Stimulated activated CD8-positive, alpha-beta memory T cell treated with anti-CD3 and anti-CD28 coated beads, Interleukin-2, amount 100 ng/mL, for 48 hours (primary cell): ENCODE results near the gene TBC1D26.
A peak's percentile ranks its signal among the peaks of the same experiment; 100 is the strongest.
"Not testable (repeated sequence)": the region's sequence is repeated elsewhere in the genome, so short reads cannot be mapped to it uniquely, and the experiment has no call there.

Experiments
- DNase-seq, 2 donors: peaks; one replicate each; pipeline ENCODE4 v3.0.0-alpha.2; 2020; ENCODE audit warnings: low read depth in 2 of 2

Gene TBC1D26

GRCh38 chr17:15731900-15732299, at the start of gene TBC1D26:
Gene TBC1D26, plus strand, starts transcription at chr17:15732283. Its CDS starts 3,066 bp downstream, at chr17:15735349.
- not testable (repeated sequence) for DNase-seq

DNA sequence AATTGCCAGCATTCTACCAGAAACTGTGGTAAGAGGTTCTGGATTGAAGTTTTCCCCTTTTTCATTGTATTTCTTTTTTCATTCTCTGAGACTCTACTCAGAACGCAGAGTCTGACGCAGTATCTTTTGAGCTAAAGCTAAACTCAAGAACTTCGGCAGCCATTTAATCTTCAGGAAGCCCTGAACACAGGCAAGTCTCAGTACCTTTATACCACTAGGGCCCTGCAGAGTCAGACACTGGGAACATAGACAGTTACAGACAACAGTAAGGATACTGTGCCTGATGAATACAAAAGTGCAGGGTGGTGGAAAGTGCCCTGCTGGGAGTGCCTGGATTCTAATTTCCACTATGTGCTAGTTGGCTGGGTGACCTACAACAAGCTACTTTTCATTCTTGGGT, 48.9 kb upstream of the TBC1D26 start:
- not testable (repeated sequence) for DNase-seq

DNA sequence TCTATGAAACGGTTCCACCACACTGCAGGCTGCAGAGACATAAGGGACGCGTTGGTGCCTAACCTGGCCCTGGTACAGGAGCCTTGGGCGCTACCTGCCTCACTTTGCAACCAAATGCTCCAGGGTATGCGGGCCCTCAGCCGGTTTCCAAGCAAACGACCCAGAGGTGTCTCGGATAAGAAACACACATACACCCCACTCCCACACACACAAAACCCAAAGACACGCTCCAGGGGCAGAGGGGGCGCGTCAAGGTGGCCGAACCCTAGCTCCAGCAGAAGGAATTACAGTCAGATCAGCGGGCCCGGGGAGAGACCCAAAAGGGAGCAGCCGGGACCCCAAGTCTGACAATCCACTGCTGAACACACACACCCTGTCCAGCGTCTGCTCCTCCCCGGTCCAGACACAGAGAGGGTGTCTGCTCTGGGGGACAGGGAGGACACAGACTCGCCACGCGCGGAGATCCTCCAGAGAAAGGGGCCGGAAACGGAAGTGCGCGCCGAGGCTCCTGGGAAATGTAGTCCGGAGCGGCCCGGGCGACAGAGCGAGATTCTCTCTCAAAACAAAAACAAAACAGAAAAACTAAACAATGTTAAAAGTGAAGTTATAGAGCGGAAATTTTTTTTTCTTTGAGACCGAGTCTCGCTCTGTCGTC, 48.1 kb upstream of the TBC1D26 start, which contains the start of gene TRIM16:
Gene TRIM16, minus strand, starts transcription at position 488 of the 655 bp plus-strand sequence. CDS start 32,702 bp downstream, outside the sequence.
- DNase-seq, result peak; percentile 48 to 68

- not testable (repeated sequence) for DNase-seq
Observed at GRCh38 chr17:15687494-15687893, 44.6 kb upstream of the TBC1D26 start.

GRCh38 chr17:15698967-15699366, 33.1 kb upstream of the TBC1D26 start:
- DNase-seq, result not testable (repeated sequence)

DNA sequence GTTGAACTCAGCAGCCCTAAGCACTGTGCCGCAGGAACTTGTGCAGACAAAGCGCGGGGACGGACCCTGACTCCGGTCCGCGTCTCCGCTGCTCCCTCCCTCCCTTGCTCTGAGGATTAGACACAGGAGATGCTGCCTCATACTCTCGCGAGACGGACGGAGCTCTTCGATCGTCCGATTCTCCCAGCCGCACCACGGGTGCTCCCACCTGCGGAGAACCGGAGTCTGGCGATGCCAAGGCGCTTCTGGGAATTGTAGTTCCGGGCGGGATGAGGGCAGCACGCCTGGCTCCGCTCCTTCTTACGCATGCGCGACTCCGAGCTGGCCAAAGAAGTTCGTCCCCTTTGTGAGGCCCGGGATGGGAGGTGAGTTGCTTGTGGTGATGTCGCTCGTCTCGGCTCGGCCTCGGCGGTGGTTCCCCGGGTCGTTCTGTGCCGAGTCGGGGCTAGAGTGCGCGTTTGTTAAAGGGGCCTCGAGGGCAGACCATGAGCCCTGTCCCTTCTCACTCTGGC, 32.6 kb upstream of the TBC1D26 start, which contains the start of gene ZNF286A:
Gene ZNF286A, plus strand, starts transcription at position 340 of the 512 bp plus-strand sequence. CDS start 578 bp downstream, outside the sequence.
- DNase-seq, result peak; percentile 89 to 97

DNA sequence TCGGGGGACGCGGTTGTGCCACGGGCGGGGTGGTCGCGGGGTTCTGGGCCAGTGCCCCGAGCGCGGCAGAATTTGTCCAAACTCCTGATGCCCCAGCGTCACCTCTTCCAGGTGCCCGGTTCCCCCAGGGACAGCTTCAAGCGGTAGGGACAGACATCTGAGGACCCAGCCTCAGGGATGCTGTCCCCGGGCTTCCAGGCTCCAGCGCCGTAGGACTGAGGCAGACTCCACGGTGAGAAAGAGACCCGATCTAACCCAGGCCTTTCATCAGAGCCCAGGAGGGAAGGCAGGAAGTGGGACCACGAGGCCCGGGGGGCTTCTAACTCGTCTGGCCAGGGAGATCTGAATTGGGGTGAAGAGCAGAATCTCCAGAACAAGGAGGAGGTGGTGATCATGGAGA, 32.1 kb upstream of the TBC1D26 start:
- not testable (repeated sequence) for DNase-seq

DNA sequence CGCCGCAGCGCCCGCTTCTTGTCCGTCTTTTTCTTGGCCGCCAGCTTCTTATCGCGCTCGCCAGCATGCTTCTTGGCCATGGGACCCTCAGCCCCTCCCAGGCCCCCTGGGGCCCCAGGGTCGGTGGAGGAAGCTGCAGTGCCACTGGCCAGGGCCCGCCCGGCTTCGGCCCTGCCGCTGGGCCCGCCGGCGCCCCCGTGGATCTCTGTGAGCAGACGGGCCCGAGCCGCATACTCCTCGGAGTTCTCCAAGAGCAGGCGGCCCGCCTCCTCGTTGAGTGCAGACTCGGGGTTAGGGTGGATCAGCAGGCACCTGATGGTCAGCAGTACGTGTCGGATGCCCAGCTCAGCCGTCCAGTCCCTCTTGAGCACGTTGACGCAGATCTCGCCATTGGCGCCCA, 27.8 kb upstream of the TBC1D26 start:
- DNase-seq, result not testable (repeated sequence)

GRCh38 chr17:15704813-15705212, 27.3 kb upstream of the TBC1D26 start:
- DNase-seq, result not testable (repeated sequence)

DNA sequence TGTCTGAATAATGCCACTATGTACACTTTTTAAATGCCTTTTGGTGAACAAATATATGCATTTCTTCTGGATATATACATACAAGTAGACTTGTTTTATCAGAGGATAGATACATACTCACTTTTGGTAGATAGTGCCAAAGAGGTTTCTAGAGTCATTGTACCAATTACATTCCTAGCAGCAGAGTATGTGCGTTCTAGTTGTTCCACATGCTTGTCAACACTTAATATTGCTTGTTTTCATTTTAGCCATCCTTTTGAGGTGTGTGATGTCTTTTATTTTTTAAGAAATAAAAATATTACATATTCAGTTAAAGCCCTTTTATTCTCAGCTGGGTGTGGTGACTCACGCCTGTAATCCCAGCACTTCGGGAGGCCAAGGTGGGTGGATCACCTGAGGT, 23.2 kb upstream of the TBC1D26 start:
- not testable (repeated sequence) for DNase-seq

GRCh38 chr17:15716601-15717563, 15.2 kb upstream of the TBC1D26 start:
- not testable (repeated sequence) for DNase-seq

DNA sequence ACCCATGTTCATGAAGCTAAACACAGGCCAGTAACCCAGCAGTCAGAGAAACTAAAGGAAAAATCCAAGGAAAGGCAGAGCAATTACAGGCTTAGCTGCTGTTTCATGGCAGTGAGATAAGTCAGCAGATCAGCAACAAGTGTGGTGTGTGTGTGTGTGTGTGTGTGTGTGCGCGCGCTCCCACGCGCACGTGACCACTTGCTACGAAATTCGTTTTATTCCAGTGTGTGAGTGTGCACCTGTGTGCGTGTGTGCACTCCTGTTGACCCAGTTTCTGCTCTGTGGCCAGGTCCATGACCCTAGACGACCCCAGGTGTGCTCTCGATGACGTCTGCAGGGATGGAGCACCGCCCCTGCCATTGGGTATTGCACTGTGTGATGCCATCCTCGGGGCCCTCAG, 1.5 kb upstream of the TBC1D26 start:
- DNase-seq, result not testable (repeated sequence)

DNA sequence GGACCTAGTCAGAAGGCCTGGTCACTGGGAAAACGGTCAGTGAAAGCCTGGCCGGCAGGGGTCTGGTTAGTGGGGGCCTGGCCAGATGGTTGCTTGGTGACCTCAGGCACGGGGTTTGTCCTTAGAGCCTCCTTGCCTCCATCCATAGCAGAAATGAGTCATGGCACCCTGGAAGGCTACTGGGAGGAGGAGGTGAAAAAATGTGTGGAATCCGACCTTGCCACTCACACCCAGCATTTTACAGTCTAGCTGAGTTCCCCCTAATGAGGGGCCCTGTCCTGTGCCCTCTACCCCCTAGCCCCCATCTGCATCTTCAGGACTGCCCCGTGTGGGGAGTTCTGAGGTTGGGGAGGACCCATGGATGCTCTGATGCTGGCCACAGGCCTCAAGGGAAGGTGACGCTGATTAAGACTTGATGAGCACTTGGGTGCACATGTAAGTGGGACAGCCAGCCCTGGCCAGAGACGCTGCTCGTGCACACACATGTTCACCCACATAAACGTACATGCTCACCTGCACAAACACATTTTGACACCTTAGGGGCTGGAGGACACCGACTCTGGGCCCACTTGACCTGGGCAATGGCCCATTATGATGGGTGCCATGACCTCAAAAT, 1.2 kb downstream of the TBC1D26 start:
- DNase-seq, result not testable (repeated sequence)

DNA sequence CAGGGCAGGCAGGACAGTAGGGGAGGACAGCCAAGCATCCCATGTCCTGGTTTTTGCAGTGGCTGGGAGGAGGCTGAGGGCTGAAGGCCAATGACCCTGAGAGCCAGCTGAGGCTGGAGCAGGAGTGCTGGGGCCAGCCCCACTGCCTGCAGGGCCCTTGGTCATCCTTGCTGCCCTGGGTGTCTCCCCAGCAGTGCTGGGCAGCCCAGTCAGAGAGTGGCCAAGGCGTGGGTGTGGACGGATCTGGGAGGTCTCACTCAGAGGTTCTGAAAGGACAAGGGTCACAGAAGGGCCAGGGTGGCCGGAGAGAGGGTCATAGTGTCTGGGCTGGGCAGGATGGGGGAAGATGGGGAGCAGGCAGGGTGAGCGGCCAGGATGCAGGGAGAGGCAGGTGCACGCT, 4.5 kb downstream of the TBC1D26 start:
- DNase-seq, result not testable (repeated sequence)

DNA sequence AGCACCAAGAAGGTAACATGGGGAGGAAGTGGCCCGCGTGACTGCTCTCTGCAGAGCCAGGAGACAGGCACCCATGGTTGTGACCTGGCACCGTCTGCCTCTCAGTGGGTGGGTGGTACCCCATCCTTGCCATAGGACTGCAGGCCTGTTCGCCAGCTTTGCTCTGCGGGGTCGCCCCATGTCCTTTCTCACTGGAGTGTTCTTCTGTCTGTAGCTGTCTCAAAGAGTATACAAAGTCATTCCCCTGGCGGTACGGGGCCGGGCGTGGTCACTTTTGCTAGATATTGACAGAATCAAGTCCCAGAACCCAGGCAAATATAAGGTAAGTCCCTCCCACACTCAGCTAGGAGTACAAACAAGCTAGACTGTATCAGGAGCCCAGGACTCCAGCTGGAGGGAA, 6.0 kb downstream of the TBC1D26 start:
- no peak for DNase-seq

DNA sequence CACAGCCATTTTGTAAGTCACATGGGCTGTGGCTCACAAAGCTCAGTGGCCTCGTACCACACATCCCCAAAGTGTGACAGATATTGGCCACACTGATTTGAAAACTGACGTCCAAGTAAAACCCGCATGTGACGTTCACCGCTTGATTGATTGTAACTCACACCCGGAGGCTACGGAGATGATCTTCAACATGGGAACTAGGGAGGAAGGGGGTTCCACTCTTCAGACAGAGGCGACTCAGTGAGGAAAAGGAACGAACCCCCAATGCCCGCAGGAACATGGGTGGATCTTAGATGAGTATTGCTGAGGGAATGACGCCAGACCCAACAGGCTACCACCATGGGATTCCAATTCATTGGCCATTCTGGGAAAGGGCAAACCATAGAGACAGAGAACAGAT, 7.2 kb downstream of the TBC1D26 start:
- DNase-seq, result not testable (repeated sequence)

DNA sequence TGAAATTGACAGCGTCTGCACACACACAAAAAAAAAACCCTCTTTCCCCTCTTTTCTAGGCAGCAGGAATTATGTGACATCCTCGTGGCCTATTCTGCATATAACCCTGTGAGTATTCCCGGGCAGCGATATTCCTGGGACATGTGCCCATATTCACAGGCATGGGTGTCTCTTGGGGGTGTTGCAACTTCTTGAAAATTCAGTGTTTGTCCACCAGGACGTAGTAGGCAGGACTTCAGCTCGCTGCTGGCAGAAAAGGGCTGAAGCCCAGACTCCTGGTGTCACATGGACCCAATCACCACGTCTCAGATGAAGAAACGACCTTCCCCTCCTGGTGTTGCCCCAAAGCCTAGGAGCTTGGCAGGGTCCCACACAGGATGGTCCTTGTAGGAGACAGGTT, 8.0 kb downstream of the TBC1D26 start:
- DNase-seq, result not testable (repeated sequence)

- no peak for DNase-seq
Observed at GRCh38 chr17:15740570-15741120, 8.6 kb downstream of the TBC1D26 start.

DNA sequence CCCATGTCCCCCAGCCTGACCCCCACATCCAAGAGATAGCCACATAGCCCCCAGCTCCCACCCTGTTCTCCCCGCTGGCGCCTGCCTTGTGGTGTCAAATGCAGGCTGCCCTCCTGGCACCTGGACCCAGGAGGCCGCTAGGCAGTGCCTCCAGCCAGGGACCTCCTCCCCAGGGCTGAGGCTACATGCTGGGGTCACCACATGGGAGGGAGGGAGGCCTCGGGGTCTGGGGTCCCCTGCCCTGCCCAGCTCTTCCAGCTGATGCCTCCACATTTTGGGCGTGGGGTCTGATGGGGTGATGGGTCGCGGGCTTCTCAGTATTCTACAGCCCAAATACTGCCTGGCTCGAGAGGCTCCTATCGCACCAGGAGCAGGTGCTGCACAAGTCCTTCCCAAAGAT, 9.5 kb downstream of the TBC1D26 start:
- no peak for DNase-seq

DNA sequence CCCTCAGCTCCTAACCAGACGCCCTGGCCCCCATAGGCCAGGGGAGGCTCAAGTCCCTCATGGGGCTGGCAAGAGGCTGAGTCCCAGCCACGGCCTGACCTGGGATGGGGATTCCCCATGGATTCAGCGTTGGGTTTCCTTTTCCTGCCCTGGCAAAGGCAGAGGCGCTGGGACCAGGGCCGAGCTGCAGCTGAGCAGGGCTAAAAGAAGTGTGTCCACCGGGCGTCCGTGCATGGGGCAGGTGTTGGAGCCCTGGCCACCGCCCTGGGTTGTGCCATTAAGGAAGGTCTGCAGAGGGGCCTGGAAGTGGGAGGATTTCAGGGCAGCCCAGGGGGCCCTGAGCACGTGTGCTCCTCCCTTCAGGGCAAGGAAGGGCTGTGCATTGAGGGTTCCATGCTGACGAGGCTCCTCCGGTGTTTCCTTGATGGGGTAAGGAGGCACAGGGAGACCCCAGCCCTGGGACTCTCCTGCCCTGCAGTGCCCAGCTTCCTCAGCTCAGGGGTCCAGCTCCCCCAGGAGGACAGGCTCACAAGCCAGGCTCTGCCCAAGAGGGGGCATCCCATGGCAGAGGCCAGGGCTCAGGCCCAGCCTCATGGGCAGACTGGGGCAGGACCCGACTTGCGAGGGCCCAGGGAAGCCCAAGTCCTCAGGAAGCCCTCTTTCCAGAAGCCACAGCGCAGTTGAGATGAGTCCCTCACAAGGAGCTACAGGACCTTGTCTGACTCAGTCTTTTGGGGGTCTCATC, 10.1 kb downstream of the TBC1D26 start:
- DNase-seq, result no peak

DNA sequence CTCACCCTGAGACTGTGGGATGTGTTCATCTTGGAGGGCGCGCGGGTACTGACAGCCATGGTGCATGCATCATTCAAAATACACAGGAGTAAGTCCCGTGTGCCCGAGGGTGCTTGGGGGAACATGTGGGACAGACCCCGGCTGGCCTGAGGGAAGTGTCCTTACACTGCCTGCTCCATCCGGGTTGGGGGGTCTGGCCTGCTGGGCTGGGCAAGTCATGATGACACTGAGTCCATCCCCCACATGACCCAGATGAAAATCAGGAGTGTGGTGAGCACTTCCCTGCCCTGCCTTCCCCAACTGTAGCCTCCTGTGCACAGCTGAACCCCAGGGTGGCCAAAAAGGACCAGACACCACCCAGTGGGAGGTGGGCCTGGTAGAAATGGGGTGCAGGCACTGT, 10.8 kb downstream of the TBC1D26 start:
- DNase-seq, result no peak
